ENCODE data around the gene SLC9A8.

SLC9A8 gene

GRCh38 chr20:49883246-49883802 lies 70.7 kb downstream of the SLC9A8 start:
- no peak for ATAC-seq
- no peak for TF ChIP-seq CREB5 (CRISPR knock-in tag; IDR thresholded peaks at IDR 0.05; ENCODE audit: low read depth)
- no peak for TF ChIP-seq GLIS3 (CRISPR knock-in tag; IDR thresholded peaks at IDR 0.05)
- TF ChIP-seq ZNF565 (CRISPR knock-in tag; conservative IDR thresholded peaks at IDR 0.05; ENCODE audit: low read depth) = no peak
- TF ChIP-seq BACH2 (CRISPR knock-in tag; IDR thresholded peaks at IDR 0.05; ENCODE audit: borderline replicate concordance) = no peak

GRCh38 chr20:49885558-49886332 lies 73.1 kb downstream of the SLC9A8 start:
- TF ChIP-seq, protein P1, sequence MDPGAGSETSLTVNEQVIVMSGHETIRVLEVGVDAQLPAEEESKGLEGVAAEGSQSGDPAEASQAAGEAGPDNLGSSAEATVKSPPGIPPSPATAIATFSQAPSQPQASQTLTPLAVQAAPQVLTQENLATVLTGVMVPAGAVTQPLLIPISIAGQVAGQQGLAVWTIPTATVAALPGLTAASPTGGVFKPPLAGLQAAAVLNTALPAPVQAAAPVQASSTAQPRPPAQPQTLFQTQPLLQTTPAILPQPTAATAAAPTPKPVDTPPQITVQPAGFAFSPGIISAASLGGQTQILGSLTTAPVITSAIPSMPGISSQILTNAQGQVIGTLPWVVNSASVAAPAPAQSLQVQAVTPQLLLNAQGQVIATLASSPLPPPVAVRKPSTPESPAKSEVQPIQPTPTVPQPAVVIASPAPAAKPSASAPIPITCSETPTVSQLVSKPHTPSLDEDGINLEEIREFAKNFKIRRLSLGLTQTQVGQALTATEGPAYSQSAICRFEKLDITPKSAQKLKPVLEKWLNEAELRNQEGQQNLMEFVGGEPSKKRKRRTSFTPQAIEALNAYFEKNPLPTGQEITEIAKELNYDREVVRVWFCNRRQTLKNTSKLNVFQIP (CRISPR knock-in tag; IDR thresholded peaks at IDR 0.05; ENCODE audit: borderline replicate concordance, low read depth) = no peak
- TF ChIP-seq ISL1 (CRISPR knock-in tag; IDR thresholded peaks at IDR 0.05) (no peak), OSR1 (CRISPR knock-in tag; IDR thresholded peaks at IDR 0.05) (no peak), TSHZ2 (CRISPR knock-in tag; IDR thresholded peaks at IDR 0.05) (no peak), PPARA (CRISPR knock-in tag; IDR thresholded peaks at IDR 0.05; ENCODE audit: borderline replicate concordance) (no peak), TOX (CRISPR knock-in tag; IDR thresholded peaks at IDR 0.05; ENCODE audit: borderline replicate concordance) (no peak), BACH2 (CRISPR knock-in tag; IDR thresholded peaks at IDR 0.05; ENCODE audit: borderline replicate concordance) (no peak), SNAI2 (CRISPR knock-in tag; IDR thresholded peaks at IDR 0.05) (no peak), ZNF565 (CRISPR knock-in tag; conservative IDR thresholded peaks at IDR 0.05; ENCODE audit: low read depth) (no peak), ESRRG (CRISPR knock-in tag; IDR thresholded peaks at IDR 0.05) (no peak), ARNTL (CRISPR knock-in tag; IDR thresholded peaks at IDR 0.05; ENCODE audit: borderline replicate concordance, low read depth) (no peak), ZNF70 (CRISPR knock-in tag; IDR thresholded peaks at IDR 0.05) (no peak)
- no peak for ATAC-seq

GRCh38 chr20:49886571-49887213 lies 74.1 kb downstream of the SLC9A8 start:
- ATAC-seq = no peak
- TF ChIP-seq ISL1 (CRISPR knock-in tag; IDR thresholded peaks at IDR 0.05) (no peak), ZFP3 (CRISPR knock-in tag; IDR thresholded peaks at IDR 0.05) (no peak), ESRRG (CRISPR knock-in tag; IDR thresholded peaks at IDR 0.05) (no peak), SNAI2 (CRISPR knock-in tag; IDR thresholded peaks at IDR 0.05) (no peak), OSR1 (CRISPR knock-in tag; IDR thresholded peaks at IDR 0.05) (no peak), TOX (CRISPR knock-in tag; IDR thresholded peaks at IDR 0.05; ENCODE audit: borderline replicate concordance) (no peak), GLIS3 (CRISPR knock-in tag; IDR thresholded peaks at IDR 0.05) (no peak), ZFP30 (CRISPR knock-in tag; IDR thresholded peaks at IDR 0.05) (no peak), TSHZ2 (CRISPR knock-in tag; IDR thresholded peaks at IDR 0.05) (no peak), ZNF8 (CRISPR knock-in tag; IDR thresholded peaks at IDR 0.05) (no peak), PPARA (CRISPR knock-in tag; IDR thresholded peaks at IDR 0.05; ENCODE audit: borderline replicate concordance) (no peak), ZNF565 (CRISPR knock-in tag; conservative IDR thresholded peaks at IDR 0.05; ENCODE audit: low read depth) (no peak), ZNF70 (CRISPR knock-in tag; IDR thresholded peaks at IDR 0.05) (no peak)
- TF ChIP-seq, protein P1 (CRISPR knock-in tag; IDR thresholded peaks at IDR 0.05; ENCODE audit: borderline replicate concordance, low read depth) = no peak
- TF ChIP-seq, protein P2, sequence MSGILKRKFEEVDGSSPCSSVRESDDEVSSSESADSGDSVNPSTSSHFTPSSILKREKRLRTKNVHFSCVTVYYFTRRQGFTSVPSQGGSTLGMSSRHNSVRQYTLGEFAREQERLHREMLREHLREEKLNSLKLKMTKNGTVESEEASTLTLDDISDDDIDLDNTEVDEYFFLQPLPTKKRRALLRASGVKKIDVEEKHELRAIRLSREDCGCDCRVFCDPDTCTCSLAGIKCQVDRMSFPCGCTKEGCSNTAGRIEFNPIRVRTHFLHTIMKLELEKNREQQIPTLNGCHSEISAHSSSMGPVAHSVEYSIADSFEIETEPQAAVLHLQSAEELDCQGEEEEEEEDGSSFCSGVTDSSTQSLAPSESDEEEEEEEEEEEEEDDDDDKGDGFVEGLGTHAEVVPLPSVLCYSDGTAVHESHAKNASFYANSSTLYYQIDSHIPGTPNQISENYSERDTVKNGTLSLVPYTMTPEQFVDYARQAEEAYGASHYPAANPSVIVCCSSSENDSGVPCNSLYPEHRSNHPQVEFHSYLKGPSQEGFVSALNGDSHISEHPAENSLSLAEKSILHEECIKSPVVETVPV (CRISPR knock-in tag; IDR thresholded peaks at IDR 0.05) = no peak

Measured in SK-N-SH treated with all-trans-retinoic acid at 6 μM for 48 hours (cell line).